Inferior parietal cortex (tissue), 1 donor: ENCODE data around the gene CHDH.

ENCODE experiments used
- DNase-seq: peaks from one replicate; pipeline ENCODE4 v3.0.0-alpha.2; 2016; ENCODE audit errors: extremely low spot score

The CHDH gene

GRCh38 chr3:53846134-53846850 is at the start of gene CHDH, which contains the start of gene IL17RB:
Gene CHDH, minus strand, starts transcription at chr3:53846419. Its CDS starts 22,411 bp downstream, at chr3:53824008.
Gene IL17RB, plus strand, starts transcription at chr3:53846568. Its CDS starts 21 bp downstream, at chr3:53846589.
- DNase-seq = peak; percentile 44

GRCh38 chr3:53892286-53892637 is 46.0 kb upstream of the CHDH start:
- no peak for DNase-seq

- DNase-seq = peak; percentile 100
Observed at GRCh38 chr3:53891497-53892285, 45.5 kb upstream of the CHDH start, which contains the start of gene SELENOK. Gene SELENOK, minus strand, starts transcription at chr3:53891859.

GRCh38 chr3:53890726-53891475 is 44.7 kb upstream of the CHDH start:
- DNase-seq = peak; percentile 14

GRCh38 chr3:53888232-53888631 is 42.0 kb upstream of the CHDH start:
- DNase-seq = no peak

GRCh38 chr3:53887446-53887845 is 41.2 kb upstream of the CHDH start:
- DNase-seq = no peak

- peak; percentile 27 for DNase-seq
Observed at GRCh38 chr3:53885239-53885638, 39.0 kb upstream of the CHDH start.

- DNase-seq = no peak
Observed at GRCh38 chr3:53884623-53885022, 38.4 kb upstream of the CHDH start.

GRCh38 chr3:53883008-53883407 is 36.8 kb upstream of the CHDH start:
- no peak for DNase-seq

- peak; percentile 77 for DNase-seq
Observed at GRCh38 chr3:53881691-53882593, 35.7 kb upstream of the CHDH start, which contains the start of gene ACTR8. Gene ACTR8, minus strand, starts transcription at chr3:53882152. Its CDS starts 51 bp downstream, at chr3:53882101.

GRCh38 chr3:53880396-53881345 is 34.5 kb upstream of the CHDH start:
- DNase-seq = no peak

GRCh38 chr3:53865732-53866499 is 19.7 kb upstream of the CHDH start:
- DNase-seq = no peak

- DNase-seq = no peak
Observed at GRCh38 chr3:53863145-53863544, 16.9 kb upstream of the CHDH start.

- no peak for DNase-seq
Observed at GRCh38 chr3:53862241-53862640, 16.0 kb upstream of the CHDH start.

GRCh38 chr3:53860196-53860595 is 14.0 kb upstream of the CHDH start:
- no peak for DNase-seq

GRCh38 chr3:53859178-53859577 is 13.0 kb upstream of the CHDH start:
- no peak for DNase-seq

GRCh38 chr3:53858096-53858741 is 12.0 kb upstream of the CHDH start:
- DNase-seq = no peak

GRCh38 chr3:53856964-53857363 is 10.7 kb upstream of the CHDH start:
- no peak for DNase-seq

- DNase-seq = no peak
Observed at GRCh38 chr3:53850895-53851294, 4.7 kb upstream of the CHDH start.
